HG03575 (cell line): ENCODE measurements around the gene MYO18B.
"Not testable (repeated sequence)": the region's sequence is repeated elsewhere in the genome, so short reads cannot be mapped to it uniquely, and the experiment has no call there.

Source experiments
- ATAC-seq: cut with Tn5 transposase; IDR thresholded peaks from one replicate; pipeline ENCODE4 v1.9.1; 2021; ENCODE audit not compliant: unreplicated experiment, insufficient number of reproducible peaks, low FRiP score; ENCODE audit errors: extremely low read depth

The MYO18B gene, protein sequence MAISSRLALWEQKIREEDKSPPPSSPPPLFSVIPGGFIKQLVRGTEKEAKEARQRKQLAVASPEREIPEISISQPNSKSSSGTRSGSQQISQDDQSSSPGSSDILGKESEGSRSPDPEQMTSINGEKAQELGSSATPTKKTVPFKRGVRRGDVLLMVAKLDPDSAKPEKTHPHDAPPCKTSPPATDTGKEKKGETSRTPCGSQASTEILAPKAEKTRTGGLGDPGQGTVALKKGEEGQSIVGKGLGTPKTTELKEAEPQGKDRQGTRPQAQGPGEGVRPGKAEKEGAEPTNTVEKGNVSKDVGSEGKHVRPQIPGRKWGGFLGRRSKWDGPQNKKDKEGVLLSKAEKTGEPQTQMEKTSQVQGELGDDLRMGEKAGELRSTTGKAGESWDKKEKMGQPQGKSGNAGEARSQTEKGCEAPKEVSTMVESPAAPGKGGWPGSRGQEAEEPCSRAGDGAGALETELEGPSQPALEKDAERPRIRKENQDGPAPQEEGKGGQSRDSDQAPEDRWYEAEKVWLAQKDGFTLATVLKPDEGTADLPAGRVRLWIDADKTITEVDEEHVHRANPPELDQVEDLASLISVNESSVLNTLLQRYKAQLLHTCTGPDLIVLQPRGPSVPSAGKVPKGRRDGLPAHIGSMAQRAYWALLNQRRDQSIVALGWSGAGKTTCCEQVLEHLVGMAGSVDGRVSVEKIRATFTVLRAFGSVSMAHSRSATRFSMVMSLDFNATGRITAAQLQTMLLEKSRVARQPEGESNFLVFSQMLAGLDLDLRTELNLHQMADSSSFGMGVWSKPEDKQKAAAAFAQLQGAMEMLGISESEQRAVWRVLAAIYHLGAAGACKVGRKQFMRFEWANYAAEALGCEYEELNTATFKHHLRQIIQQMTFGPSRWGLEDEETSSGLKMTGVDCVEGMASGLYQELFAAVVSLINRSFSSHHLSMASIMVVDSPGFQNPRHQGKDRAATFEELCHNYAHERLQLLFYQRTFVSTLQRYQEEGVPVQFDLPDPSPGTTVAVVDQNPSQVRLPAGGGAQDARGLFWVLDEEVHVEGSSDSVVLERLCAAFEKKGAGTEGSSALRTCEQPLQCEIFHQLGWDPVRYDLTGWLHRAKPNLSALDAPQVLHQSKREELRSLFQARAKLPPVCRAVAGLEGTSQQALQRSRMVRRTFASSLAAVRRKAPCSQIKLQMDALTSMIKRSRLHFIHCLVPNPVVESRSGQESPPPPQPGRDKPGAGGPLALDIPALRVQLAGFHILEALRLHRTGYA (N-terminal part only)

DNA sequence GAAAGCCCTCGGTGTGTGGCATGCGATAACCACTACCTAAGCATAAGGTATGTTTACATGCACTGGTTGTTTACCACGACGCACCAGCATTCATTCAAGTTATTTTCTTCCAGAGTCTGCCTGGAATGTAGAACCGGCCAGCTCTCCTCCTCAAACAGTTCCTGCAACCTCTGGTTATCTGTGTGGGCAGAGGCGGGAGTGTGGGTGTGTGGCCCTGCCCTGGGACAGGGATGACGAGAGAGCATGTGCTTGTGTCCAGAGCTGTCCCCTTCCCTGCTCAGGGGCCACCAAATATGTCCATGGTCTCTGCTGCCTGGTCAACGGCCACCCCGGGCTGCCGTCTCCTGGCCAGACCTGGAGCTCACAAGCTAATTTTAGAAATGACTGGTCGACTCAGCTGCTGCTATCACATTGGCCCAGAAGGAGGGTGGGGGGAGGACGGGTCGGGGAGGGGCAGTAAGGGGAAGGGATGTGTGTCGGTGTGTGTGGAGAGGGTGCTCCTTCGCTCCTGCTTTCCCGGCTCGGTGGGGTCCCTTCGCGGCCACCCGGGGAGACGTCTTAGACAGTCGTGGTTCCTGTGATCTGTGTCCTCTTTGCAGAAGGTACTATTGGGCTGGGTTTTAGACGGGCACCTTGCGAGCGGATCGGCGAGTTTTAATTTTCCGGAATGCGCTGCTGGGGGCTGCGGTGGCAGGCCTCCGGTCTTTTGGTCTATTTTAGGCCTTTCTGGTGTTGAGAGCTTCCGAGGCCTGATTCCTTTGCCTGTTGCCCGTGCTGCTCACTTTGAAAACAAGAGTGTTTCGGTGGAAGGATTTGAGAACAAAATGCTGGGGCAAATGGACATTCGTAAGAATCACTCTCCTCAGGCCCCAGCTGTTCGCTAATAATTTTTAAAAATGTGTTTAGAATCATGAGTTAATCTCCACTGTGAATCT lies at the start of gene MYO18B:
Gene MYO18B (plus strand): TSS at position 497 of the 935 bp plus-strand sequence. CDS start 18,905 bp downstream, outside the sequence.
- no peak for ATAC-seq

DNA sequence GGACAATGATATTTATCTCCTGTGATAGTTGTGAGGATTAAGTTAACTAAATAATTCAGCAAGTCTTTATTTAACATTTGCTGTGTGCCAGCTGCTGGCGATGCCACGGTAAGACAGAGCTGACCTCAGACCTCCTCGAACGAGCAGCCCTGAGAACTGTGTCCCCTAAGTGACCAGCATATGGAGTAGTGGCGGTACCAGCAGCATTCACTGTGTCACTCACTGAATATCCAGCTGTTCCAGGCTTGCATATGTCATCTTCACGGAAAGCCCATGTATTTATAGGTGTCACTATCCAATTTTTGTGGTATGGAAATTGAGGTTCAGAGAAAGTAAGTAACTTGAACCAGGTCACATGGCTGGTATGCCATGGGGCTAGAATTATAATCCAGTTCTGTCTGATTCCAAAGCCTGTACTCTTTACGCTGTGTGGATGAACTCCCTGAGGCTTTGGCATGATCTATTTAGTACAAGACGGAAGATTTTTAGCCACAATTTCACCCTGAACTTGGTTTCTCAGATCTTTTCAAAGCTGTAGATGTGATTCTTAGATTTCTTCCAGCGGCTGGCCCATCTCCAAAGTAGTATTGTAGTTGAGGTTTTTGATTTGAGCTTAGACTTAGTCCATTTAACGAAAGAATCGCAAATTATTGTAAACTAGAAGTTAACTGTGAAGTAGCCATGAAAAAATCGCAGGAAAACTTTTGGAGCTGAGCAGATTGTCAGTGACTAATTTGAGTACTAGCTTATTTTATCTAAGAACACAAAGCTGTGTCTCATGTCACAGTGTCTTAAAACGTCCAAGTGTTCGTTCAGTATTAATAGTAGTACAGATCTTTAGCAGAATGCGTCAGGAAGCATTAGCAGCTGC lies 49.4 kb upstream of the MYO18B start:
- ATAC-seq = no peak

DNA sequence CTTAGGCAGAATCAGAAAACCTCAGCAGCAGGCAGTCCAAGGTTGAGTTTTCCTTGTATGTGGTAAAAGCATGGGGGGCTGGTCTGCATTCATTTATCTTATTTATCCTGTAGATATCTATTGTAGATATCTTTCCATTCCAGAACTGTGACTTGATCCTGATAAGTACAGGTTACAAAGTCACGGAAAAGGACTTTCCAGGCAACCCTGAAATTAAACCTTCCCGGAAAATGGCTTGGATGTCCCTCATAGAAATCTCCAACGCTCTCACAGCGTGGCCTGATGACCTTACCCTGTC lies 48.8 kb upstream of the MYO18B start:
- no peak for ATAC-seq

DNA sequence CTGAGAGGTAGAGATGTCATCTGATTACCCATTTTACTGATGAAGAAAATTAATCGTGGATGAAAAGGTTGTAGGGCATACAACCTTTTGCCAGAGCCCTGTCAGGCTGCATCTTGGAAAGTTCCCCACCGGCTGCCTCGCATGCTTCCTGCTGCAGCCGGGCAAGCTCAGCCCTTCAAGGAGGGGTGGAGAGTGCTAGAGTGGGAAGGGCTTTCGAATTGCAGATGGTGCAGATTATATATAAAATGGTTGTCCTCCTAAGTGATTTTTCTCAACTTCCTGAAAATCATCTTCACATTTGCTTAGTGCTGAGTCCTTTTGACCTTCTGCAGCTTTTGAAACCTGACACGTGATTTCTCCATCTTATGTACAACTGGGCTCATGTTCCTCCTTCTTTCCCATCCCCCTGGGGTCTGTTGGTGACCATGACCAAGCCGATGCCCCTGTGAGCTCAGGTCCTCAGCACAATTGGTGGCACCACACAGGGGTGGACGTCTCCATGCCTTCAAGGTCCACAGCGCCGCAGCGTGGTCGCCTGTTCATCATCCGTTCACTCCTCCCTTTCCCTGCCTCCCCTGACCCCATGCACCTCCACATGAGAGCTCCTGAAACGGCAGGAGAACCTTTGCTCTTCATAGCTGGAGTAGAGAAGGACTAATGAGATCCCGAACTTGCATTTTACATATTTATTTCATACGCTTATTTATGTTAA lies 47.6 kb upstream of the MYO18B start:
- ATAC-seq = no peak

- no peak for ATAC-seq
Measured at GRCh38 chr22:25695146-25695545, 46.8 kb upstream of the MYO18B start.

- no peak for ATAC-seq
Measured at GRCh38 chr22:25696763-25697162, 45.2 kb upstream of the MYO18B start.

DNA sequence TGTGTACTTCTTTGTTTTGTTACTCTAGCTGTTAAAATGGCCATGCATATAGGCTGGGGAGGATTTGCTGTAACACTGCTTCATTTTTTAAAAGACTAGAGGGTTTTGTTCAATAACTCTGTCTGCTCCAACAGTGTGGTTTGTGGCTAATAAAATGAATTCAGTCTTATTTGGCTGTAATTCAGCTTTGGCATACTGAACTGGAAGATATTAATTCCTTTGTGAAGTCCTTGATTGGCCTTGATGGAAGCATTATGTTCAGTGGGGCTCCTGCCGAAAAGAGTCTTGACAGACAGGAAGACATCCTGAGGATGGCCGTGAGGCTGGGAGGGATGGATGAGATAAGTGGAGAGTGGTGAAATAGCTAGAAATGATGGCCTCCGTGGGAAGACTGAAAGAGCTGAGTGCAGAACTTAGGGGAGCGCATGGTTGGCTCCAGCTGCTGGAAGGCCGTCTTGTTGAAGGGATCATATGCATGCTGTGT lies 44.8 kb upstream of the MYO18B start:
- no peak for ATAC-seq

GRCh38 chr22:25697978-25698377 lies 44.0 kb upstream of the MYO18B start:
- ATAC-seq = no peak

- ATAC-seq = no peak
Measured at GRCh38 chr22:25698461-25698860, 43.5 kb upstream of the MYO18B start.

GRCh38 chr22:25698978-25699377 lies 43.0 kb upstream of the MYO18B start:
- ATAC-seq = no peak

DNA sequence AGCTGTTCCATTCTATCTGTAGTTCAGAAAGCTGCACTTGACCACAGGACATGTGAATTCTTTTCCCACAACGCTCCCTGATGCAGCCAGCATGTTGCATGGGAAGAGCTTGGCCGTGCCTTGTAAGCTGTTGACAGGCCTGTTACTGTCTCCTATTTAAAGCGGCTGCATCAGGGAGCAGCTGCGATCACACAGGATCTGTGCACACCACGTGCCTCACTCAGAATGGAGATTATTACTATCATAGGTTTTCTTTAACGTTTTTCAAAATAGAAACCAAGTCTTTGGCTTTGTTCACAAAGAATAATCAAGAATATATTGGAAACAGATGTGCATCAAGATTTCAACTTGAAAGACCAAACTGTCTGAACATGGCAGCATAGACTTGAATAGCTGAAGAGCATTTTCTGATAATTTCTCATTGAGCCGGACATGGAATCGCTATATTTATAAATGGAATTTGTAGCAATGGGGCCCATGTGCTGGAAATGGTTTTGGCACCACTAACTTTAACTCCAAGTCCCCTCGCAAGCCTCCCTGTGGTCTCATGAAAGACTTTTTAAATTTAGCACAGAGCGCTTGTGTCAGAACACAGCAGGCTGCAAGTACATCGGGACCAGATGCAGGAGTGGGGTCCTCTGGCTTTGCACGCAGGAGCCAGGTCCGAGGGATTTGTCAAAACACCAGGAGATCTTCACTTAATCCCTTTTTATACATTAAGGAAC lies 40.8 kb upstream of the MYO18B start:
- no peak for ATAC-seq

- ATAC-seq = no peak
Measured at GRCh38 chr22:25702040-25702439, 39.9 kb upstream of the MYO18B start.

DNA sequence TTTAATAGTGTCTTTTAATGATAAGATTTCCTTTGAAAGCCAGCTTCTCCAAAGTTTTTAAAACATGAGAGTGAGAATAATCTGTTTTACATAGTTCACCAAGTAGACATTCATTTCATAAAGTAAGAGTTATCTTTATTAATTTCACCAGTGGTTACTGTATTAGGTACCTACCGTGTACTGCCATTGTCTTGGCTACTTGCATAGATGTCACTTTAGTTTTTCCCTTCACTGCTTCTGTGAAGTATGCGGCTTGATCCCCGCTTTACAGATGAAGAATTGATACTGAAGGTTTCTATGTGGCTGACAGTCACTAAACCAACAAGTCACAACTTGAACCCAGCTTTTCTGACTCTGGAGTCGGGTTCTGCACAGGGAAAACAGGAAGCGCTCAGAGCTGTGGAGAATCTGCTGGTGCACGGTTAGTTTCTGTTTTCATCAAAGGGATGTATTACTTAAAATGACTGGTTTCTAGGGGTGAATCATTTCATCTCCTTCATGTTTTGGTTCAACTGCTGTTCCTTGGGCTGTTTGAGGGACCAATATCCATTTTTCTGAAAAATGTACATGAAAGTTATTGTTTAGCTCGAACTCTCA lies 39.3 kb upstream of the MYO18B start:
- ATAC-seq = no peak

GRCh38 chr22:25704701-25705100 lies 37.3 kb upstream of the MYO18B start:
- no peak for ATAC-seq

DNA sequence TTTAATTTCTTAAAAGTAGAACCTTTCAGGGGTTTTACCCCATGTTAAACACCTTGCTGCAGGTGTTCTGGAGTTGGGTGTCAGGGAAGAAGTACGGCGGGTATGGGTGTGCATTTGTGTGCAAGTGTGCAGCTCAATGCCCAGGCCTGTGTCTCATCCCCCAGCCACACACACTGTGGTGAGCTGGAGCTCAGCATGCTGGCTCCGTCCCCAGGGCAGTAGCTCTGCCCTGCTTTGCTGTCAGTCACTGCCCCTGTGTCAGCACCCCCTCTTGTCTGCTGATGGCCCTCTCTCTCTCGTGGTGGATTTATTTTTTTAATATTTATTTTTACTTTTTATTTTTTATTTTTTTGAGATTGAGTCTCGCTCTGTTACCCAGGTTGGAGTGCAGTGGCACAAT lies 35.8 kb upstream of the MYO18B start:
- ATAC-seq = no peak

- ATAC-seq = not testable (repeated sequence)
Measured at GRCh38 chr22:25708430-25708829, 33.6 kb upstream of the MYO18B start.
